SK-N-SH (cell line): ENCODE measurements around the gene FBXL15. TPM values are rescaled to one million over a fixed set of nuclear protein-coding genes. Genes with fewer than 3 reads are reported as not detected.

ENCODE experiments used
- CTCF ChIA-PET: fragments of 300-600, 350-600 bp; formaldehyde crosslinking; extraction: SDS; loops from one replicate; lab custom pipeline; 2021; lab: Yijun Ruan, JAX
- POLR2A ChIA-PET: fragments of 350-600 bp; sonication (Branson Sonifier 250); formaldehyde crosslinking; extraction: SDS; loops from one replicate; lab custom pipeline; 2020; ENCODE audit warnings: antibody characterized with exemption, inconsistent platforms; lab: Yijun Ruan, JAX
- DNase-seq: peaks from one replicate; pipeline ENCODE4 v3.0.0; 2012
- H2AFZ ChIP-seq: fragments of 200-600 bp; sonication (generic); 2 replicates; pipeline ENCODE4 v1.8.1; 2016; ENCODE audit warnings: antibody characterized with exemption, mild to moderate bottlenecking, low read depth
- H3F3A ChIP-seq: fragments of 200-600 bp; sonication (generic); replicated peaks from 2 replicates; pipeline ENCODE3; 2016; ENCODE audit warnings: antibody characterized with exemption, mild to moderate bottlenecking; ENCODE audit not compliant: insufficient read depth
- H3K27ac ChIP-seq, 2 experiments: fragments of 200-500 bp in 1 of 2; fragments of 200-600 bp in 1 of 2; sonication (Bioruptor generic) in 1 of 2; sonication (generic), shearing (Covaris generic) in 1 of 2; 2 replicates each; pipeline versions ENCODE4 v1.5.1 to v1.6.1; 2014 to 2016; ENCODE audit warnings: low read depth in 2 of 2, inconsistent platforms in 1 of 2, low read length in 1 of 2, mild to moderate bottlenecking in 1 of 2, mixed read lengths in 1 of 2
- H3K27me3 ChIP-seq: fragments of 200-600 bp; sonication (generic), shearing (Covaris generic); 2 replicates; pipeline ENCODE4 v1.6.1; 2016; ENCODE audit warnings: mixed run types; ENCODE audit not compliant: insufficient read depth
- H3K36me3 ChIP-seq, 2 experiments: fragments of 200-500 bp in 1 of 2; fragments of 200-600 bp in 1 of 2; sonication (Bioruptor generic) in 1 of 2; sonication (generic) in 1 of 2; replicated peaks in 1 of 2; 2 replicates each; pipeline versions ENCODE3 to v1.5.1; 2014 to 2016; ENCODE audit warnings: low read length in 1 of 2, mild to moderate bottlenecking in 1 of 2; ENCODE audit not compliant: insufficient read depth in 2 of 2, control insufficient read depth in 1 of 2
- H3K4me1 ChIP-seq, 2 experiments: fragments of 200-500 bp in 1 of 2; fragments of 200-600 bp in 1 of 2; sonication (Bioruptor generic) in 1 of 2; sonication (generic), shearing (Covaris generic) in 1 of 2; 2 replicates each; pipeline versions ENCODE4 v1.5.1 to v1.6.1; 2014 to 2016; ENCODE audit warnings: low read depth in 1 of 2, low read length in 1 of 2, mixed run types in 1 of 2; ENCODE audit not compliant: insufficient read depth in 2 of 2, control insufficient read depth in 1 of 2
- H3K4me2 ChIP-seq: fragments of 200-600 bp; sonication (generic), shearing (Covaris generic); 2 replicates; pipeline ENCODE4 v1.6.1; 2017; ENCODE audit warnings: mixed run types
- H3K4me3 ChIP-seq, 2 experiments: fragments of 200-500 bp in 1 of 2; fragments of 200-600 bp in 1 of 2; sonication (Bioruptor generic) in 1 of 2; sonication (generic), shearing (Covaris generic) in 1 of 2; 2 replicates each; pipeline versions ENCODE4 v1.5.1 to v1.8.1; 2014 to 2016; ENCODE audit warnings: low read depth in 2 of 2, inconsistent platforms in 1 of 2, low read length in 1 of 2, mild to moderate bottlenecking in 1 of 2, mixed read lengths in 1 of 2, moderate library complexity in 1 of 2
- H3K79me2 ChIP-seq: fragments of 200-600 bp; sonication (generic); 2 replicates; pipeline ENCODE4 v1.8.1; 2017; ENCODE audit warnings: mild to moderate bottlenecking; ENCODE audit not compliant: insufficient read depth
- H3K9ac ChIP-seq: fragments of 200-600 bp; sonication (generic); 2 replicates; pipeline ENCODE4 v1.6.1; 2017; ENCODE audit warnings: mixed run types
- H3K9me2 ChIP-seq: fragments of 200-600 bp; sonication (generic); 2 replicates; pipeline ENCODE4 v1.6.1; 2017; ENCODE audit warnings: mixed run types
- H3K9me3 ChIP-seq: fragments of 200-600 bp; sonication (generic); 2 replicates; pipeline ENCODE4 v1.6.1; 2017; ENCODE audit warnings: mixed run types, mild to moderate bottlenecking, moderate library complexity
- H4K20me1 ChIP-seq: fragments of 200-600 bp; sonication (generic); 2 replicates; pipeline ENCODE4 v1.6.1; 2017; ENCODE audit warnings: mild to moderate bottlenecking, mixed run types; ENCODE audit not compliant: insufficient read depth
- CHD2 ChIP-seq: fragments of 150-350 bp; IDR thresholded peaks from 2 replicates; pipeline ENCODE4 v1.6.1; 2018; ENCODE audit warnings: low read length; ENCODE audit not compliant: partially characterized antibody
- CTCF ChIP-seq: fragments of 200-600 bp; sonication (generic); IDR thresholded peaks from 2 replicates; pipeline ENCODE4 v1.6.1; 2017; ENCODE audit warnings: antibody characterized with exemption, mild to moderate bottlenecking, moderate library complexity
- ELF1 ChIP-seq: IDR thresholded peaks from 2 replicates; pipeline ENCODE4 v1.4.0; 2012
- EZH2phosphoT487 ChIP-seq: fragments of 200-600 bp; sonication (generic); IDR thresholded peaks from 2 replicates; pipeline ENCODE4 v1.6.1; 2017; ENCODE audit warnings: low read depth, mixed run types, mild to moderate bottlenecking, antibody characterized with exemption, moderate library complexity, borderline replicate concordance
- FOXM1 ChIP-seq: IDR thresholded peaks from 2 replicates; pipeline ENCODE4 v1.4.0; 2012; ENCODE audit warnings: low read depth, mild to moderate bottlenecking
- GATA2 ChIP-seq: sonication (generic); formaldehyde crosslinking; IDR thresholded peaks from 2 replicates; pipeline ENCODE4 v1.5.0; 2020; ENCODE audit warnings: mild to moderate bottlenecking, missing genetic modification reagents
- IRF3 ChIP-seq: fragments of 150-350 bp; IDR thresholded peaks from 2 replicates; pipeline ENCODE4 v1.6.1; 2016; ENCODE audit warnings: mild to moderate bottlenecking, low read depth, low read length
- MEF2A ChIP-seq: IDR thresholded peaks from 2 replicates; pipeline ENCODE4 v1.4.0; 2012; ENCODE audit warnings: low read depth, borderline replicate concordance
- RAD21 ChIP-seq: IDR thresholded peaks from 2 replicates; pipeline ENCODE4 v1.6.1; 2012; ENCODE audit warnings: mild to moderate bottlenecking, low read length
- RFX5 ChIP-seq: IDR thresholded peaks from 2 replicates; pipeline ENCODE4 v1.6.1; 2012; ENCODE audit warnings: mild to moderate bottlenecking, improper control_type of control experiment, low read length
- SIN3A ChIP-seq: IDR thresholded peaks from 2 replicates; pipeline ENCODE4 v1.6.1; 2012; ENCODE audit warnings: low read depth, mild to moderate bottlenecking, low read length, moderate library complexity, borderline replicate concordance
- USF2 ChIP-seq: fragments of 150-350 bp; IDR thresholded peaks from 2 replicates; pipeline ENCODE4 v1.6.1; 2017; ENCODE audit warnings: antibody characterized with exemption, low read length, low read depth, borderline replicate concordance
- WGBS: methylation state at CpG from one replicate; pipeline ENCODE4 v1.1.6; 2017; ENCODE audit warnings: low lambda C conversion rate; 5-methylcytosine and 5-hydroxymethylcytosine counted together
- polyA plus RNA-seq, 3 experiments: library from polyadenylated mRNA; depleted of rRNA; stranded (reverse); fragments of >200 nt; gene quantifications; 2 replicates each; pipeline ENCODE4 v1.2.3, GENCODE V29; 2012

FBXL15 gene
- polyA plus RNA-seq, 1 of the 3 experiments (the other 2 are of a cell fraction): 17.2 TPM

GRCh38 chr10:102384606-102385429, 35.8 kb upstream of the FBXL15 start:
- Histone ChIP-seq H3K9me3 (no peaks in the 10 kb centered on the region), H3K36me3 (peaks cover 0 to 19% of the 10 kb centered on the region in 2 experiments), H3K9me2 (no peaks in the 10 kb centered on the region), H3F3A (no peaks in the 10 kb centered on the region), H3K27ac (no peak overlapping the region), H4K20me1 (no peaks in the 10 kb centered on the region), H3K4me1 (no peaks in the 10 kb centered on the region; a peak in 1 of 4 replicates), H3K27me3 (no peaks in the 10 kb centered on the region), H3K9ac (no peak overlapping the region), H2AFZ (no peak overlapping the region), H3K4me2 (no peak overlapping the region), H3K79me2 (no peaks in the 10 kb centered on the region), H3K4me3 (no peak overlapping the region)
- CTCF ChIA-PET: interaction anchor here (0.6 to 9.2 kb wide), 15 partner anchors 9 to 215 kb away, joined by 3 to 77 read pairs (median 6); partner anchors contain the start of gene FBXL15
- DNase-seq: no peak
- POLR2A ChIA-PET: interaction anchor here (0.7 kb wide), 1 partner anchor 239 kb away, joined by 3 read pairs; no protein-coding TSS in a partner anchor
- TF ChIP-seq SIN3A: no peak
- TF ChIP-seq FOXM1: no peak
- TF ChIP-seq RFX5: no peak
- no peak for TF ChIP-seq IRF3
- TF ChIP-seq CTCF: no peak
- TF ChIP-seq ELF1: no peak
- no peak for TF ChIP-seq MEF2A
- TF ChIP-seq RAD21: no peak
- no peak for TF ChIP-seq CHD2
- no peak for TF ChIP-seq GATA2 (CRISPR knock-in tag)
- no peak for TF ChIP-seq EZH2phosphoT487
- no peak for TF ChIP-seq USF2
- WGBS: 89% methylated on average over 4 of the region's 4 CpGs
